Activated naive CD8-positive, alpha-beta T cell (primary cell): Measurements from ENCODE around the gene ZIM2.

Source experiments
- H3K27ac Mint-ChIP-seq: one replicate; pipeline ENCODE4 v1.8.0; 2021; ENCODE audit warnings: mixed read lengths
- H3K27me3 Mint-ChIP-seq: one replicate; pipeline ENCODE4 v1.8.0; 2021; ENCODE audit warnings: mixed read lengths
- H3K36me3 Mint-ChIP-seq: one replicate; pipeline ENCODE4 v1.8.0; 2021; ENCODE audit warnings: mixed read lengths
- H3K4me1 Mint-ChIP-seq: one replicate; pipeline ENCODE4 v1.8.0; 2021; ENCODE audit warnings: low read depth, mixed read lengths
- H3K4me3 Mint-ChIP-seq: one replicate; pipeline ENCODE4 v1.8.0; 2021; ENCODE audit warnings: mild to moderate bottlenecking, mixed read lengths
- H3K9me3 Mint-ChIP-seq: one replicate; pipeline ENCODE4 v1.8.0; 2021; ENCODE audit warnings: low read depth, mixed read lengths

The ZIM2 gene

DNA sequence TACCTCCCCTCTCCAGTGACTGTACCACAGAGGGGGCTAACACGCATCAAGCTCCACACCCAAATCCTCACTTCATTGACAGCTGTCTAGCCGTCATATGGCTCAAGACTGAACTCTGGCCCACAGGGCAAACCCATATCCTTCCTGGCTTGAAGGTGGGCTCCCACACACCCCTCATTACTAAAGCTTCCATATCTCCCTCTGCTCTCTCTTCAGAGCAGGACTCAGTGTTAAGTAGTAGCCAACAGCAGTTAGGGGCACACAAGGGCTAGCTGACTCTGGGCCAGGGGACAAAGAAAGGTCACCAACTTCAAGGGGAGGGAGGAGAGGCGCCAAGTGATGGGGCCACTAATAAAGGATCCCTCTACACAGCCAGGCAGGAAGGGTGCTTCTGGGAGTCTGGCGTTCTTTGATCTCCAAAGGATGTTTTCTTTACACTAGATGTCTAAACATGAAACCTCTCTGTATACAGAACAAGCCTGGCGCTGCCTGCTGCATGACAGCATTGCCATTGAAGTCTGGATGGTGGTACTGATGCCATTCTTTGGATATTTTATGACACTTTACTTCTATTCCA is 8.1 kb downstream of the ZIM2 start:
- H3K9me3 Mint-ChIP-seq, result peaks cover 43% of the 10 kb centered on the region
- peaks cover 17% of the 10 kb centered on the region for H3K36me3 Mint-ChIP-seq
- no peak overlapping the region for H3K27ac Mint-ChIP-seq
- no peak overlapping the region for H3K4me3 Mint-ChIP-seq
- H3K27me3 Mint-ChIP-seq, result peaks cover 4% of the 10 kb centered on the region
- H3K4me1 Mint-ChIP-seq, result no peaks in the 10 kb centered on the region

DNA sequence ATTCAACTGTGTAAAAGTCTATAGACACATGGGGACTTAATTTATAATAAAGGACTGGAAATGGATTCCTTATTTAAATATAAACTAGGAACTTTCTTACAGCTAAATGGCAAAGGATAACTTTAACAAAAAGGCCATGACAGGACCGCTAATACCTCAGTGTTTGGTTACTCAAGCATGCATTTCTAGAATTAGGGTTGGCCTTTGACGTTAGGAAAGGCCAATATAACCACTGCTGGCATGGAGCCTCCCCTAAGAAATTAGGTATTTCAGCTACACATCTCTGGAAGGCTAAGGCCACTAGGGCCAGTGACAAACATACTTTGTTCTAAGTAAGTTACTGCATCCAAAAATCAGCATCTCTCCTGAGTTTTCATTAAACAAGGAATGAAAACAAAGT is 9.3 kb downstream of the ZIM2 start:
- Mint-ChIP-seq H3K9me3 (peaks cover 46% of the 10 kb centered on the region), H3K27ac (no peak overlapping the region), H3K4me3 (no peak overlapping the region), H3K36me3 (peaks cover 14% of the 10 kb centered on the region), H3K4me1 (no peaks in the 10 kb centered on the region), H3K27me3 (peaks cover 1% of the 10 kb centered on the region)

- Mint-ChIP-seq H3K27me3 (peaks cover 1% of the 10 kb centered on the region), H3K36me3 (peaks cover 5% of the 10 kb centered on the region), H3K4me1 (no peaks in the 10 kb centered on the region), H3K4me3 (no peak overlapping the region), H3K27ac (no peak overlapping the region), H3K9me3 (peaks cover 32% of the 10 kb centered on the region)
These were observed 10.9 kb downstream of the ZIM2 start for GRCh38 chr19:56829596-56829995.

GRCh38 chr19:56827708-56828107 is 12.8 kb downstream of the ZIM2 start:
- Mint-ChIP-seq H3K9me3 (peaks cover 28% of the 10 kb centered on the region), H3K4me3 (no peak overlapping the region), H3K27ac (no peak overlapping the region), H3K36me3 (peaks cover under 1% of the 10 kb centered on the region), H3K4me1 (no peaks in the 10 kb centered on the region), H3K27me3 (peaks cover 1% of the 10 kb centered on the region)

DNA sequence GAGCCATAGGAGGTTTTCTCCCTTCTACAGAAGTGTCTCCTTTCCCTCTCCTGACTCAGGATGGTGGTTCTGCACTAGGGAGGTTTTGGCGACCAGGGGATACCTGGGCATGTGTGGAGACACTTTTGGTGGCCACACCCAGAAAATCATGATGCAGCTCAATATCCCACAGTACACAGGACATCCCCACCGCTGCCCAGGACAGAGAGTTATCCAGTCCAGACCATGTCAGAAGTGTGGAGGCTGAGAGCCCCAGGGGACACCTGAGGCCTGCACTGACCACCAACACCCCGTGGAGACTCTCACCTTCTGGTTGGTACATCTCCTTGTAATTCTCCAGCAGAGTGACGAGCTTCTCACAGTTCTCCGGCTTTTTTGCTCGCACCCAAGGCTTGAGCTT is 16.6 kb downstream of the ZIM2 start:
- H3K36me3 Mint-ChIP-seq, result peaks cover 6% of the 10 kb centered on the region
- H3K9me3 Mint-ChIP-seq, result peaks cover 23% of the 10 kb centered on the region
- no peaks in the 10 kb centered on the region for H3K27me3 Mint-ChIP-seq
- H3K4me1 Mint-ChIP-seq, result no peaks in the 10 kb centered on the region
- no peak overlapping the region for H3K4me3 Mint-ChIP-seq
- no peak overlapping the region for H3K27ac Mint-ChIP-seq

DNA sequence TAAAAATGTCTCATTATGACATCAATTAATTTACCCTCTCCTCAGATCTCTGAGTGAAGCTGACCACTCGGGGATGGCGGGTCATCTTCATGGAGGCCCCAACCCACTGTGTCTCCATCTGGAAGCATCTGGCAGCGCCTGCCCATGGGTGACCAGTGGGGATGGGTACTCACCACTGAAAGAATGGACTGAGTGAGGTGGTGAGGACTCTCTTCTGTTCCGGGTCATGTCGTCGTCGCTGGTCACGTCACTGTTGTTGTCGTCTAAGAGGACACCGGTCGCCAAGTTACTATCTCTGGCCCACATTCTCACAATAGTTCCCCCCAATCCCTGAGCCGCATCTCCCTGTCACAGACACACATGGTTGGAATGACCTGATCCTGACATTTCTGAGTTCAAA is 17.1 kb downstream of the ZIM2 start:
- Mint-ChIP-seq H3K36me3 (peaks cover 6% of the 10 kb centered on the region), H3K9me3 (peaks cover 26% of the 10 kb centered on the region), H3K4me3 (no peak overlapping the region), H3K27me3 (no peaks in the 10 kb centered on the region), H3K27ac (no peak overlapping the region), H3K4me1 (no peaks in the 10 kb centered on the region)

DNA sequence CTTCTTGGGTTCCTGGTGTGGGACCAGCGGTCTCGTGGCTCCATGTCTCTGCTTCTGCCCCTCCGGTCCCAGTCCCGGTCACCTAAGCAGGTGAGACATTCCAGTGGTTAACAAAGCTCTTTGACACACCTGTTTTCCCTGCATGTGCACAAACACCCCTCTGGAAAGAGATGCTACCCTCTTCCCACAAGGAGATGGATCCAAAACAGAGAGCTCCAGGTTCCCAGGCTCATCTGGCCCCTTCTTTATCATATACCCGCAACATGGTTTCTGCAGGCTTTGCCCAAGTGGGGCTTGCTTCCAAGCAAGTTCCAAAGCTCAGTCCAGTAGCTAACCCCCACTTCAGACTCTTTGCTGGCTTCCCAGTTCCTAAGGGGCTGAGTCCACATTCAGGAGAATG is 17.8 kb downstream of the ZIM2 start:
- H3K27me3 Mint-ChIP-seq, result no peaks in the 10 kb centered on the region
- no peaks in the 10 kb centered on the region for H3K4me1 Mint-ChIP-seq
- no peak overlapping the region for H3K27ac Mint-ChIP-seq
- H3K36me3 Mint-ChIP-seq, result peaks cover 6% of the 10 kb centered on the region
- peaks cover 28% of the 10 kb centered on the region for H3K9me3 Mint-ChIP-seq
- no peak overlapping the region for H3K4me3 Mint-ChIP-seq

GRCh38 chr19:56821675-56822074 is 18.9 kb downstream of the ZIM2 start:
- Mint-ChIP-seq H3K4me3 (no peak overlapping the region), H3K36me3 (peaks cover 9% of the 10 kb centered on the region), H3K27me3 (no peaks in the 10 kb centered on the region), H3K4me1 (no peaks in the 10 kb centered on the region), H3K27ac (no peak overlapping the region), H3K9me3 (peaks cover 33% of the 10 kb centered on the region)

GRCh38 chr19:56821209-56821608 is 19.3 kb downstream of the ZIM2 start:
- H3K36me3 Mint-ChIP-seq, result peaks cover 10% of the 10 kb centered on the region
- no peak overlapping the region for H3K27ac Mint-ChIP-seq
- H3K4me3 Mint-ChIP-seq, result no peak overlapping the region
- no peaks in the 10 kb centered on the region for H3K4me1 Mint-ChIP-seq
- no peaks in the 10 kb centered on the region for H3K27me3 Mint-ChIP-seq
- peaks cover 34% of the 10 kb centered on the region for H3K9me3 Mint-ChIP-seq

- peaks cover 10% of the 10 kb centered on the region for H3K36me3 Mint-ChIP-seq
- H3K4me3 Mint-ChIP-seq, result no peak overlapping the region
- peaks cover 44% of the 10 kb centered on the region for H3K9me3 Mint-ChIP-seq
- no peaks in the 10 kb centered on the region for H3K27me3 Mint-ChIP-seq
- no peak overlapping the region for H3K27ac Mint-ChIP-seq
- H3K4me1 Mint-ChIP-seq, result no peaks in the 10 kb centered on the region
These were observed 21.4 kb downstream of the ZIM2 start for GRCh38 chr19:56819166-56819565.

DNA sequence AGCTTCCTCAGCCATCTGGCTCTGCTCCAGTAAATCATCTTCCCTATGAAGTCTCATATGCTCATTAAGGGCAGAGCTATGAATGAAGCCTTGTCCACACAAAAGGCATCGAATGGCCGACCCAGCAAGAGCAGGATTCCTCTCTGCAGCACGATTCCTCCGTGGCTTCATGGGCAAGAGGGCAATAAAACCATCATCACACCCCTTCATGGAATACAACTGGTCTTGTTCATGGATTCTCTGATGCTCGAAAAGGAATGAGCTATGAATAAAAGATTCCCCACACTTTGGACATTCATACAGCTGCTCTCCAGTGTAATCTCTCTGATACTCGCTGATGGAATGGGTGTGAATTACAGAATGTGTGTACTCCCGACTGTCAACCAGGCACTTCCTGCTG is 25.9 kb downstream of the ZIM2 start:
- Mint-ChIP-seq H3K36me3 (peaks cover 8% of the 10 kb centered on the region), H3K27ac (no peak overlapping the region), H3K9me3 (peaks cover 46% of the 10 kb centered on the region), H3K27me3 (no peaks in the 10 kb centered on the region), H3K4me3 (no peak overlapping the region), H3K4me1 (no peaks in the 10 kb centered on the region)

DNA sequence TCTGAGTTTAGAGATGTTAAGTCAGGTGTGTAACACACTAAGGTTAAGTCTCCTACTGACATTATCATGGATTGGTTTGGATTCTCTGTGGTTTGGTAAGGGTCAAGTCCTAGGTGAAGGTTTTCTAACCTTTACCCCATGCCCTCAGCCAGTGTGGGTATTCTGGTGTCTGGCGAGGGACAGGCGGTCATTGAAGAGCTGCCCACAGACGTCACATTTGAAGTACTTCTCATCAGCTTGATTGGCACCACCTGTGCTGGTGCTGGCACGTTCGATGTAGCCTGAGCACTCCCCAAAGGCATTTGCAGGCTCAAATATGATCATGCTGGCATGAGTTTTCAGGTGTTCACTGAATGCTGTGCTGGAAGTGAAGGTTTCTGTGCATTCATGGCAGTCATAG is 27.0 kb downstream of the ZIM2 start:
- Mint-ChIP-seq H3K9me3 (peaks cover 35% of the 10 kb centered on the region), H3K36me3 (peaks cover 4% of the 10 kb centered on the region), H3K27ac (no peak overlapping the region), H3K4me3 (no peak overlapping the region), H3K27me3 (no peaks in the 10 kb centered on the region), H3K4me1 (no peaks in the 10 kb centered on the region)

DNA sequence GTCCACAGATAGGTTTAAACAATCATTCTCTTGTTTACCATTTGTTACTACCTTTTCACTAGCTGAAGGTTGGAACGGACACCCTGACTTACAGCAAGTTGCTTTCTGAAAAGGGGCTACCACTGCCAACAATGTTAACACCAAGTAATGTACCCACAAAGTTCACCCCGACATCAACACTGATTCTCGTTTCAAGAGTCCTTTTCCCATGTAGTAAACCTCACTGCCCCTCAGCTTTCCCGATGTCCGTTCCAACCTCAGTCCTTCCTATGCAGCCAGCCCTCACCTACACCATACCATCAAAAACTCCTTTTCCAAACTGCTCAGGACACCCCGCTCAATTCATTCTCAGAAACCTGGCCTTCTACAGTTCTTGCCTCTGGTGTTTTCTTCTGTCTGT is 29.0 kb downstream of the ZIM2 start:
- no peak overlapping the region for H3K4me3 Mint-ChIP-seq
- H3K27me3 Mint-ChIP-seq, result no peaks in the 10 kb centered on the region
- peaks cover 33% of the 10 kb centered on the region for H3K9me3 Mint-ChIP-seq
- peaks cover 2% of the 10 kb centered on the region for H3K36me3 Mint-ChIP-seq
- no peaks in the 10 kb centered on the region for H3K4me1 Mint-ChIP-seq
- H3K27ac Mint-ChIP-seq, result no peak overlapping the region

GRCh38 chr19:56810260-56810659 is 30.3 kb downstream of the ZIM2 start:
- H3K4me1 Mint-ChIP-seq, result no peaks in the 10 kb centered on the region
- no peak overlapping the region for H3K4me3 Mint-ChIP-seq
- H3K27ac Mint-ChIP-seq, result no peak overlapping the region
- H3K36me3 Mint-ChIP-seq, result peaks cover 6% of the 10 kb centered on the region
- peaks cover 37% of the 10 kb centered on the region for H3K9me3 Mint-ChIP-seq
- no peaks in the 10 kb centered on the region for H3K27me3 Mint-ChIP-seq

GRCh38 chr19:56808717-56809392 is 31.7 kb downstream of the ZIM2 start:
- no peaks in the 10 kb centered on the region for H3K27me3 Mint-ChIP-seq
- peaks cover 6% of the 10 kb centered on the region for H3K36me3 Mint-ChIP-seq
- no peak overlapping the region for H3K27ac Mint-ChIP-seq
- no peak overlapping the region for H3K4me3 Mint-ChIP-seq
- no peaks in the 10 kb centered on the region for H3K4me1 Mint-ChIP-seq
- peaks cover 32% of the 10 kb centered on the region for H3K9me3 Mint-ChIP-seq

DNA sequence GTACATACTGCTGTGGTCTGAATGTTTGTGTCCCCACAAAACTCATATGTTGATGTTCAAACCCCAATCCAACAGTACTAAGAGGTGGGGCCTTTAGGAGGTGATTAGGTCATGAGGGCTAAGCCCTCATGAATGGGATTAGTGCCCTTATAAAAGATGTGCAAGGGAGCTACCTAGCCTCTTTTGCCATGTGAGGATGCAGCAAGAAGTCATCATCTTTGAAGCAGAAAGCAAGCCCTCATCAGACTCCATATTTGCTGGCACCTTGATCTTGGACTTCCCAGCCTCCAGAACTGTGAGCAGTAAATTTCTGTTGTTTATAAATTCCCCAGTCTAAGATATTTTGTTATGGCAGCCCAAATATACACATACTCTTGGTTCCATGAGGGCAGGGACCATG is 33.9 kb downstream of the ZIM2 start:
- H3K27me3 Mint-ChIP-seq, result no peaks in the 10 kb centered on the region
- H3K4me3 Mint-ChIP-seq, result no peak overlapping the region
- peaks cover 7% of the 10 kb centered on the region for H3K36me3 Mint-ChIP-seq
- peaks cover 30% of the 10 kb centered on the region for H3K9me3 Mint-ChIP-seq
- no peak overlapping the region for H3K27ac Mint-ChIP-seq
- no peaks in the 10 kb centered on the region for H3K4me1 Mint-ChIP-seq
